ENCODE measurements around the gene ORAI2.

DNA sequence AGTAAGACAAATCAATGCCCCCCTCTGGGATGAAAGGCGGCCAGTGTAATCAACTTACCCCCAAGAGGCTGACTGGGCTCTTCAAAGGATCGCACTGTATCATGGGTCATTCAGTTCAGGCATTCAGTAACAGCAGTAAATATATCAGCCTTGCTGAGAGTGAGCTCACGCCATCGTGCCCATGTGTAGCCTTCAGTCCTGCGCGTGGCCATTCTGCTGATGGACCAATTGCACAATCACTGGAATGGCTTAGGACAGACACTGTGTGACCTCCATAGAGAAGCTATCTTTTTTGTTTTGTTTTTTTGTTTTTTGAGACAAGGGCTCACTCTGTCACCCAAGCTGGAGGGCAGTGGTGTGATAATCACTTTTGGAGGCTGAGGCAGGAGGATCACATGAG is 46.3 kb upstream of the ORAI2 start:
- TF ChIP-seq, protein P1, sequence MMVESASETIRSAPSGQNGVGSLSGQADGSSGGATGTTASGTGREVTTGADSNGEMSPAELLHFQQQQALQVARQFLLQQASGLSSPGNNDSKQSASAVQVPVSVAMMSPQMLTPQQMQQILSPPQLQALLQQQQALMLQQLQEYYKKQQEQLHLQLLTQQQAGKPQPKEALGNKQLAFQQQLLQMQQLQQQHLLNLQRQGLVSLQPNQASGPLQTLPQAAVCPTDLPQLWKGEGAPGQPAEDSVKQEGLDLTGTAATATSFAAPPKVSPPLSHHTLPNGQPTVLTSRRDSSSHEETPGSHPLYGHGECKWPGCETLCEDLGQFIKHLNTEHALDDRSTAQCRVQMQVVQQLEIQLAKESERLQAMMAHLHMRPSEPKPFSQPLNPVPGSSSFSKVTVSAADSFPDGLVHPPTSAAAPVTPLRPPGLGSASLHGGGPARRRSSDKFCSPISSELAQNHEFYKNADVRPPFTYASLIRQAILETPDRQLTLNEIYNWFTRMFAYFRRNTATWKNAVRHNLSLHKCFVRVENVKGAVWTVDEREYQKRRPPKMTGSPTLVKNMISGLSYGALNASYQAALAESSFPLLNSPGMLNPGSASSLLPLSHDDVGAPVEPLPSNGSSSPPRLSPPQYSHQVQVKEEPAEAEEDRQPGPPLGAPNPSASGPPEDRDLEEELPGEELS (CRISPR knock-in tag; IDR thresholded peaks at IDR 0.05) = no peak
- TF ChIP-seq, protein P2, sequence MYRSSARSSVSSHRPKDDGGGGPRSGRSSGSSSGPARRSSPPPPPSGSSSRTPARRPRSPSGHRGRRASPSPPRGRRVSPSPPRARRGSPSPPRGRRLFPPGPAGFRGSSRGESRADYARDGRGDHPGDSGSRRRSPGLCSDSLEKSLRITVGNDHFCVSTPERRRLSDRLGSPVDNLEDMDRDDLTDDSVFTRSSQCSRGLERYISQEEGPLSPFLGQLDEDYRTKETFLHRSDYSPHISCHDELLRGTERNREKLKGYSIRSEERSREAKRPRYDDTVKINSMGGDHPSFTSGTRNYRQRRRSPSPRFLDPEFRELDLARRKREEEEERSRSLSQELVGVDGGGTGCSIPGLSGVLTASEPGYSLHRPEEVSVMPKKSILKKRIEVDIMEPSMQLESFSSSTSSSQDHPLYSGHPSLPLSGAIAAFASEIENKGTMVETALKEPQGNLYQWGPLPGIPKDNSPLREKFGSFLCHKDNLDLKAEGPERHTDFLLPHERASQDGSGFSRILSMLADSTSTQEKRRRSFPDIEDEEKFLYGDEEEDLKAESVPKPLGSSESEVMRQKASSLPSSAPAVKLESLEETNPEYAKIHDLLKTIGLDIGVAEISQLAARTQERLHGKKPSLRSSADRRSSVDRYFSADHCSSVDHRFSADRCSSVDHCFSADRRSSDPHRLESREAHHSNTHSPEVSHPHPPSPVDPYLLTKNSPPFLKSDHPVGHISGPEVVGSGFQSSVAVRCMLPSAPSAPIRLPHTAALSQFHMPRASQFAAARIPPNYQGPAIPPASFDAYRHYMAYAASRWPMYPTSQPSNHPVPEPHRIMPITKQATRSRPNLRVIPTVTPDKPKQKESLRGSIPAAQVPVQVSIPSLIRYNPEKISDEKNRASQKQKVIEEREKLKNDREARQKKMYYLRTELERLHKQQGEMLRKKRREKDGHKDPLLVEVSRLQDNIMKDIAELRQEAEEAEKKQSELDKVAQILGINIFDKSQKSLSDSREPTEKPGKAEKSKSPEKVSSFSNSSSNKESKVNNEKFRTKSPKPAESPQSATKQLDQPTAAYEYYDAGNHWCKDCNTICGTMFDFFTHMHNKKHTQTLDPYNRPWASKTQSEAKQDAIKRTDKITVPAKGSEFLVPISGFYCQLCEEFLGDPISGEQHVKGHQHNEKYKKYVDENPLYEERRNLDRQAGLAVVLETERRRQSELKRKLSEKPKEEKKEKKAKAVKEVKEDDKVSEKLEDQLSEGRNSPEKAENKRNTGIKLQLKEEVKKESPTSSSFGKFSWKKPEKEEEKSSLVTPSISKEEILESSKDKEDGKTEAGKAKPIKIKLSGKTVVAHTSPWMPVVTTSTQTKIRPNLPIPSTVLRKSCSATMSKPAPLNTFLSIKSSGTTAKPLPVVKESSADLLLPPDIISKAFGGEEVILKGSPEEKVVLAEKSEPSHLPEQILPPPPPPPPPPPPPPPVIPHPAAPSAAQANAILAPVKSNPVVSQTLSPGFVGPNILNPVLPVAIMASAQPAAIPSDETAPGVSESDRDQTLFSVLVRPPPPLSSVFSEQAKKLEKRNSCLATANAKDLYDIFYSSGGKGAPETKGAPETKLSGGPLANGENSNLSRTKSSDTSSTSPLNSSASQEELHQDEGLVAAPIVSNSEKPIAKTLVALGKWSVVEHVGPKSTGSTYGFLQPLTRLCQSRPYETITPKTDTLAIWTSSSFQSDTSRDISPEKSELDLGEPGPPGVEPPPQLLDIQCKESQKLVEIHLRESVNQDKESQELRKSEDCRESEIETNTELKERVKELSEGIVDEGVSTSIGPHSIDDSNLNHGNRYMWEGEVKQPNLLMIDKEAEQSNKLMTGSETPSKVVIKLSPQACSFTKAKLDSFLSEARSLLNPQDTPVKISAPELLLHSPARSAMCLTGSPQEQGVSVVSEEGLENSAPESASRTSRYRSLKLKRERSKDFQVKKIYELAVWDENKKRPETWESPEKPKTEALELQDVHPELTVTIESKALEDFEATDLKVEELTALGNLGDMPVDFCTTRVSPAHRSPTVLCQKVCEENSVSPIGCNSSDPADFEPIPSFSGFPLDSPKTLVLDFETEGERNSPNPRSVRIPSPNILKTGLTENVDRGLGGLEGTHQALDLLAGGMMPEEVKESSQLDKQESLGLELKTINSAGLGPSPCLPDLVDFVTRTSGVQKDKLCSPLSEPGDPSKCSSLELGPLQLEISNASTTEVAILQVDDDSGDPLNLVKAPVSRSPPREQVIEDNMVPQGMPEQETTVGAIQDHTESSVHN (CRISPR knock-in tag; IDR thresholded peaks at IDR 0.05) = no peak
- no peak for TF ChIP-seq SMC3 (IDR thresholded peaks at IDR 0.05; ENCODE audit: low read length)
- TF ChIP-seq, protein P3, sequence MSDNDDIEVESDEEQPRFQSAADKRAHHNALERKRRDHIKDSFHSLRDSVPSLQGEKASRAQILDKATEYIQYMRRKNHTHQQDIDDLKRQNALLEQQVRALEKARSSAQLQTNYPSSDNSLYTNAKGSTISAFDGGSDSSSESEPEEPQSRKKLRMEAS (IDR thresholded peaks at IDR 0.05) = no peak
- TF ChIP-seq, protein P4, sequence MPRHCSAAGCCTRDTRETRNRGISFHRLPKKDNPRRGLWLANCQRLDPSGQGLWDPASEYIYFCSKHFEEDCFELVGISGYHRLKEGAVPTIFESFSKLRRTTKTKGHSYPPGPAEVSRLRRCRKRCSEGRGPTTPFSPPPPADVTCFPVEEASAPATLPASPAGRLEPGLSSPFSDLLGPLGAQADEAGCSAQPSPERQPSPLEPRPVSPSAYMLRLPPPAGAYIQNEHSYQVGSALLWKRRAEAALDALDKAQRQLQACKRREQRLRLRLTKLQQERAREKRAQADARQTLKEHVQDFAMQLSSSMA (CRISPR knock-in tag; IDR thresholded peaks at IDR 0.05) = no peak
- TF ChIP-seq ZBTB7A (CRISPR knock-in tag; IDR thresholded peaks at IDR 0.05) = no peak
- TF ChIP-seq SETDB1 (CRISPR knock-in tag; IDR thresholded peaks at IDR 0.05; ENCODE audit: borderline replicate concordance) = no peak
- no peak for TF ChIP-seq MAFK (conservative IDR thresholded peaks at IDR 0.05 in 1 of 2, IDR thresholded peaks at IDR 0.05 in 1 of 2; ENCODE audit: low read length in 2 of 2)
- TF ChIP-seq ZNF674 (CRISPR knock-in tag; IDR thresholded peaks at IDR 0.05; ENCODE audit: low read depth) = no peak
- no peak for TF ChIP-seq ZFP36L2 (CRISPR knock-in tag; IDR thresholded peaks at IDR 0.05)
- TF ChIP-seq ZMYM2 (CRISPR knock-in tag; IDR thresholded peaks at IDR 0.05) = no peak
- no peak for TF ChIP-seq ZNF430 (CRISPR knock-in tag; IDR thresholded peaks at IDR 0.05)
- no peak for TF ChIP-seq CREB1 (IDR thresholded peaks at IDR 0.05)
- no peak for TF ChIP-seq CREB1 (CRISPR knock-in tag; IDR thresholded peaks at IDR 0.05)
- no peak for TF ChIP-seq MAFF (IDR thresholded peaks at IDR 0.05; ENCODE audit: low read depth, low read length)

Measured in HepG2 (cell line).